Heart left ventricle (tissue), 13 donors: ENCODE data around the gene PLEKHA6.

ENCODE experiments used
- CTCF ChIP-seq, 12 donors: fragments of 200-600 bp; sonication (generic) in 4 of 12; IDR thresholded peaks; one replicate each; pipeline versions ENCODE4 v1.5.0 to v1.8.0; 2018 to 2022; ENCODE audit warnings: antibody characterized with exemption in 12 of 12, mild to moderate bottlenecking in 5 of 12
- POLR2A ChIP-seq, 2 donors: fragments of 450-650 bp; IDR thresholded peaks; one replicate each; pipeline ENCODE4 v1.6.1; 2017; ENCODE audit warnings: antibody characterized with exemption in 2 of 2, mild to moderate bottlenecking in 2 of 2, moderate library complexity in 2 of 2
- donor health status: ischemic (EF 13 %, LVEDD 7.1; RV severe dilation, severe dysfunction).
- donor health status: DM: no; HTN: yes; CAD: no.
- donor health status: DM: no; HTN: no; CAD: no.
- donor health status: ischemic (EF 25% LVEDD 6.9; RV normal size, moderate dysfunction).
- donor health status: ischemic (EF 25% LVEDD 5.7; RV mildly dilated, moderate dysfunction).
- donor health status: ischemic (EF 35%, LVEDD 5.7; RV mildly dilated, moderate dysfunction).
- donor health status: nonischemic (EF 11% LVEDD 7.7; RV severe dilation, severe dysfunction).
- donor health status: DM: yes; HTN: yes; CAD: no.
- donor health status: PGD.
- donor health status: ischemic (EF 29% LVEDD 5.4; RV normal size, mild dysfunction).
- donor health status: nonischemic (EF 23%, LVEDD 6.1; RV moderate dilation, normal function).

- TF ChIP-seq CTCF (IDR thresholded peaks at IDR 0.05), result no peak
- no peak for TF ChIP-seq POLR2A (IDR thresholded peaks at IDR 0.05)
These were observed 116.8 kb downstream of the PLEKHA6 start for GRCh38 chr1:204242920-204243319.
